OCI-LY1 (cell line): ENCODE measurements around the gene MED29.

Experiments
- EZH2 ChIP-seq: fragments of 200-600 bp; sonication (generic), shearing (Covaris generic); IDR thresholded peaks from 2 replicates; pipeline ENCODE4 v1.8.0; 2017; ENCODE audit warnings: borderline replicate concordance, mixed run types, mild to moderate bottlenecking, antibody characterized with exemption, low read length, moderate library complexity, mixed read lengths
- TF ChIP-seq, protein P1 (sequence below): fragments of 200-600 bp; sonication (generic), shearing (Covaris generic); IDR thresholded peaks from 2 replicates; pipeline ENCODE4 v1.5.1; 2017; ENCODE audit warnings: mild to moderate bottlenecking, antibody characterized with exemption, low read length, moderate library complexity, mixed read lengths

DNA sequence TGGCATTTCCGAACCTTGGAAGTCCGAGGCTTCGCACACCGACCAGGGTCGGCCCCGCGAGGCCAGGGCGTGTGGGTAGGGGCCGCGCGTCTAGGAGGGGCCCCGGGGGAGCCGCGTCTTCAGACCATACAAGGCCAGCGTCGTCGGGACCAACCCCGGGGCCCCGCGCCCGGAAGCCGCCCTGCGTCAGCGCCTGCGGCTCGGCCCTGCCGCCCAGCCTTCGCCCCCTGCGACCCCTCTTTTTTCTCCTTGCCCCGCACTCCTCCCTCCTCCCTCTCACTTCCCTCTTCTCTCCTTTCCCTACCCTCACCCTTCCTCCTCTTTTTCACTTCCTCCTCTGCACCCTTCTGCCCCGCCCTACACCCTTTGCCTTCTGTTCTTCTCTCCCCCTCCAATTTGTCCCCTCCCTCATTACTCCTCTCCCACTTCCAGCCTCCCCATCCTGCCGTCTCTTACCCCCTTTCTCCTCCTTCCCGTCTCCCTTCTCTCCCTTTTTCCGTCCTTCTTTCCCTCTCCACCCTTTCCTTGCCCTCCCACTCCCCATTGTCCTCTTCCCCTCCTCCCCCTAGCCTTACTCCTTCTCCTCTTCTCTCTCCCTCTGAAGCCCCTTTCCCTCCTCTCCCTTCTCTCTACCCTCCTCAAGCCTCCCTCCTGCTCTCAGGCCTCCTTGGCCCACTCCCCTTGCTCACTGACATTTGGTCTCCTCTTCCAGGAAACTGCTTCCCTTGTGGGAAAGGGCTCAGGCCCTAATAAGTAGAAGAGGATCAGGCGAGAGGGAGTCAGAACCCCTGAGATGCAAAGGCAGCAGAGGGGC lies 19.0 kb downstream of the MED29 start:
- TF ChIP-seq, protein P1, sequence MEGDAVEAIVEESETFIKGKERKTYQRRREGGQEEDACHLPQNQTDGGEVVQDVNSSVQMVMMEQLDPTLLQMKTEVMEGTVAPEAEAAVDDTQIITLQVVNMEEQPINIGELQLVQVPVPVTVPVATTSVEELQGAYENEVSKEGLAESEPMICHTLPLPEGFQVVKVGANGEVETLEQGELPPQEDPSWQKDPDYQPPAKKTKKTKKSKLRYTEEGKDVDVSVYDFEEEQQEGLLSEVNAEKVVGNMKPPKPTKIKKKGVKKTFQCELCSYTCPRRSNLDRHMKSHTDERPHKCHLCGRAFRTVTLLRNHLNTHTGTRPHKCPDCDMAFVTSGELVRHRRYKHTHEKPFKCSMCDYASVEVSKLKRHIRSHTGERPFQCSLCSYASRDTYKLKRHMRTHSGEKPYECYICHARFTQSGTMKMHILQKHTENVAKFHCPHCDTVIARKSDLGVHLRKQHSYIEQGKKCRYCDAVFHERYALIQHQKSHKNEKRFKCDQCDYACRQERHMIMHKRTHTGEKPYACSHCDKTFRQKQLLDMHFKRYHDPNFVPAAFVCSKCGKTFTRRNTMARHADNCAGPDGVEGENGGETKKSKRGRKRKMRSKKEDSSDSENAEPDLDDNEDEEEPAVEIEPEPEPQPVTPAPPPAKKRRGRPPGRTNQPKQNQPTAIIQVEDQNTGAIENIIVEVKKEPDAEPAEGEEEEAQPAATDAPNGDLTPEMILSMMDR: no peak
- TF ChIP-seq EZH2: no peak
